ENCODE results near the gene SPECC1.

DNA sequence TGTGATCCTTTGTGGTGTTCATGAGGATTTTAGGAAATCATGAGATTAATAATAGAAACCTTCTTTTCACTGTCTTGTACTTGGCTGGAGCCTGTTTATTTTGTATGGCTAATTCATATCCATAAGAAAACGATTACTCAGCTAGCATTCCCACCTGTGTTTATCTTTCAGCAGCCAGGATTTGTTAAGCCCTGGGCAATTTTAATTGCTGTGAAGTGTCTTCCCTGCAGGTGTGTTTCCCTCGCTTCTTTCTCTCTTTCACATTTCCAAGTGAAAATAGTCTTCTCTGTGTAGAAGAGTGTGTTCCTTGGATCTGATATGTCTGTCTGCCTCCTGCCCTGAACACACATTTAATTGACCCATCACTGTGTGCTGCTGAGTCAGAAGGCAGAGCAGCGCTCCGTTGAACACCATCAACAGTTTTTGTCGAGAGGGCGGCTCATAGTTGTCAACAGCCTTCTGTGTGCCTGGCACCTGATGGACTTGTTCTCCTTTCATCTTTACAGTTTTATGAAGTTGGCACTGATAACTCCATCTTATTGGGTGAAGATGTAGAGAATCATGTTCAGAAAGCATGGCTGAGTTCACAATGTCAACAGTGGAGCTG, 83.2 kb downstream of the SPECC1 start:
- TF ChIP-seq L3MBTL2 (conservative IDR thresholded peaks at IDR 0.05) (no peak), NFRKB (IDR thresholded peaks at IDR 0.05) (no peak), SP1 (IDR thresholded peaks at IDR 0.05) (no peak), TARDBP (IDR thresholded peaks at IDR 0.05) (no peak), ZNF384 (IDR thresholded peaks at IDR 0.05) (no peak)

Measured in HEK293T (cell line).